DOHH2 (cell line): ENCODE results near the gene POLR2A.

ENCODE experiments used
- H3F3A ChIP-seq: fragments of 200-600 bp; sonication (generic), shearing (Covaris generic); 2 replicates; pipeline ENCODE4 v1.6.0; 2016; ENCODE audit warnings: antibody characterized with exemption, mild to moderate bottlenecking; ENCODE audit not compliant: control insufficient read depth, insufficient read depth
- H3K27ac ChIP-seq: fragments of 200-600 bp; sonication (generic); 2 replicates; pipeline ENCODE4 v1.5.1; 2014; ENCODE audit warnings: low read depth, mild to moderate bottlenecking, low read length, moderate library complexity
- H3K27me3 ChIP-seq: fragments of 200-600 bp; sonication (generic); 2 replicates; pipeline ENCODE4 v1.6.1; 2014; ENCODE audit warnings: mild to moderate bottlenecking, low read length, mixed read lengths; ENCODE audit not compliant: control insufficient read depth
- H3K36me3 ChIP-seq: fragments of 200-600 bp; sonication (generic); 2 replicates; pipeline ENCODE4 v1.6.1; 2014; ENCODE audit warnings: mild to moderate bottlenecking, low read length, moderate library complexity, mixed read lengths; ENCODE audit not compliant: control insufficient read depth
- H3K4me1 ChIP-seq: fragments of 200-600 bp; sonication (generic); 2 replicates; pipeline ENCODE4 v1.6.1; 2014; ENCODE audit warnings: mild to moderate bottlenecking, low read length, mixed read lengths; ENCODE audit not compliant: control insufficient read depth
- H3K4me2 ChIP-seq: fragments of 200-600 bp; sonication (generic); 2 replicates; pipeline ENCODE4 v1.6.0; 2014; ENCODE audit warnings: mild to moderate bottlenecking, low read length, moderate library complexity
- H3K4me3 ChIP-seq: fragments of 200-600 bp; sonication (generic); 2 replicates; pipeline ENCODE4 v1.5.1; 2014; ENCODE audit warnings: mild to moderate bottlenecking, low read length, mixed read lengths
- H3K79me2 ChIP-seq: fragments of 200-600 bp; sonication (generic); 2 replicates; pipeline ENCODE4 v1.6.1; 2014; ENCODE audit warnings: mild to moderate bottlenecking, low read length, mixed read lengths; ENCODE audit not compliant: control insufficient read depth
- H3K9me2 ChIP-seq: fragments of 200-600 bp; sonication (generic); replicated peaks from 2 replicates; pipeline ENCODE4 v1.6.1; 2014; ENCODE audit warnings: mild to moderate bottlenecking, low read length, mixed read lengths; ENCODE audit not compliant: control insufficient read depth
- H3K9me3 ChIP-seq: fragments of 200-600 bp; sonication (generic); 2 replicates; pipeline ENCODE4 v1.6.1; 2014; ENCODE audit warnings: antibody characterized with exemption, low read length, mixed read lengths; ENCODE audit not compliant: control insufficient read depth, insufficient read depth
- H4K20me1 ChIP-seq: fragments of 200-600 bp; sonication (generic); 2 replicates; pipeline ENCODE4 v1.6.0; 2014; ENCODE audit warnings: low read depth, mild to moderate bottlenecking, antibody characterized with exemption, low read length, moderate library complexity; ENCODE audit not compliant: control insufficient read depth, insufficient read depth
- CTCF ChIP-seq: fragments of 200-600 bp; sonication (generic); IDR thresholded peaks from one replicate; pipeline ENCODE4 v1.5.1; 2014; ENCODE audit warnings: antibody characterized with exemption, mild to moderate bottlenecking, low read depth, low read length; ENCODE audit not compliant: poor library complexity, severe bottlenecking
- EZH2phosphoT487 ChIP-seq: fragments of 200-600 bp; sonication (generic); IDR thresholded peaks from 2 replicates; pipeline ENCODE4 v1.6.1; 2017; ENCODE audit warnings: borderline replicate concordance, mild to moderate bottlenecking, antibody characterized with exemption, low read length, moderate library complexity, mixed read lengths

The POLR2A gene

GRCh38 chr17:7508145-7508544 is 24.0 kb downstream of the POLR2A start:
- Histone ChIP-seq H3K4me1 (no peaks in the 10 kb centered on the region), H3K27ac (no peak overlapping the region), H3K9me3 (no peaks in the 10 kb centered on the region), H3K36me3 (peaks cover 90% of the 10 kb centered on the region), H3K4me2 (no peak overlapping the region), H3K27me3 (no peaks in the 10 kb centered on the region), H3K79me2 (no peaks in the 10 kb centered on the region), H3K9me2 (no peaks in the 10 kb centered on the region), H3F3A (no peaks in the 10 kb centered on the region), H3K4me3 (no peak overlapping the region), H4K20me1 (no peaks in the 10 kb centered on the region)
- TF ChIP-seq CTCF (no peak), EZH2phosphoT487 (no peak)

- Histone ChIP-seq H3K9me2 (no peaks in the 10 kb centered on the region), H3K4me2 (no peak overlapping the region), H4K20me1 (no peaks in the 10 kb centered on the region), H3K4me3 (no peak overlapping the region), H3K27ac (no peak overlapping the region), H3K27me3 (no peaks in the 10 kb centered on the region), H3F3A (no peaks in the 10 kb centered on the region), H3K9me3 (no peaks in the 10 kb centered on the region), H3K36me3 (peaks cover 90% of the 10 kb centered on the region), H3K4me1 (no peaks in the 10 kb centered on the region), H3K79me2 (no peaks in the 10 kb centered on the region)
- no peak for TF ChIP-seq CTCF
- TF ChIP-seq EZH2phosphoT487 = no peak
These were observed 24.7 kb downstream of the POLR2A start for GRCh38 chr17:7508846-7509245.

- Histone ChIP-seq H3K27ac (no peak overlapping the region), H3K9me3 (no peaks in the 10 kb centered on the region), H3F3A (no peaks in the 10 kb centered on the region), H3K79me2 (no peaks in the 10 kb centered on the region), H3K27me3 (no peaks in the 10 kb centered on the region), H4K20me1 (no peaks in the 10 kb centered on the region), H3K36me3 (peaks cover 90% of the 10 kb centered on the region), H3K9me2 (no peaks in the 10 kb centered on the region), H3K4me3 (no peak overlapping the region), H3K4me1 (no peaks in the 10 kb centered on the region), H3K4me2 (no peak overlapping the region)
- TF ChIP-seq CTCF = no peak
- no peak for TF ChIP-seq EZH2phosphoT487
These were observed 25.8 kb downstream of the POLR2A start for GRCh38 chr17:7509937-7510336.

- H3K36me3 ChIP-seq = peaks cover 81% of the 10 kb centered on the region
- TF ChIP-seq EZH2phosphoT487 = no peak
- no peak for TF ChIP-seq CTCF
- no peaks in the 10 kb centered on the region for H3K4me1 ChIP-seq
- no peak overlapping the region for H3K4me3 ChIP-seq
- H3K9me3 ChIP-seq = no peaks in the 10 kb centered on the region
- H3K9me2 ChIP-seq = no peaks in the 10 kb centered on the region
- 0 out of 2 replicates have a peak, but pooled peaks cover 2% of the 10 kb centered on the region for H3F3A ChIP-seq
- no peak overlapping the region for H3K27ac ChIP-seq
- no peaks in the 10 kb centered on the region for H3K27me3 ChIP-seq
- H3K79me2 ChIP-seq = no peaks in the 10 kb centered on the region
- H3K4me2 ChIP-seq = no peak overlapping the region
- H4K20me1 ChIP-seq = no peaks in the 10 kb centered on the region
These were observed 26.9 kb downstream of the POLR2A start for GRCh38 chr17:7511108-7511507.
